GM18507 (cell line): ENCODE measurements around the gene SAPCD2.
"Not testable (repeated sequence)": the region's sequence is repeated elsewhere in the genome, so short reads cannot be mapped to it uniquely, and the experiment has no call there.

Source experiments
- DNase-seq: peaks from one replicate; pipeline ENCODE4 v3.0.0; 2011; ENCODE audit warnings: low read depth; ENCODE audit not compliant: insufficient read length; ENCODE audit errors: extremely low spot score
- FAIRE-seq: peaks from 2 replicates; lab custom pipeline; 2011; peaks lifted over from hg19 to GRCh38; lab: Jason Lieb, UNC

The SAPCD2 gene, protein sequence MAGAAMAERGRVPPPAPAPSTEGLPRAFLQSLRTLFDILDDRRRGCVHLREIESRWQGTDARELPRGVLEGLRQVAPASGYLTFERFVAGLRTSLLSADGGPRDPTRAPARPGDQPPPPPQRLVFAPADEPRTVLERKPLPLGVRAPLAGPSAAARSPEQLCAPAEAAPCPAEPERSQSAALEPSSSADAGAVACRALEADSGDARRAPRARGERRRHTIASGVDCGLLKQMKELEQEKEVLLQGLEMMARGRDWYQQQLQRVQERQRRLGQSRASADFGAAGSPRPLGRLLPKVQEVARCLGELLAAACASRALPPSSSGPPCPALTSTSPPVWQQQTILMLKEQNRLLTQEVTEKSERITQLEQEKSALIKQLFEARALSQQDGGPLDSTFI

GRCh38 chr9:137070201-137070905, at the start of gene SAPCD2:
SAPCD2 (minus strand) TSS chr9:137070557; CDS start chr9:137070460, 97 bp downstream.
- FAIRE-seq = peak; percentile 94
- peak; percentile 82 for DNase-seq

DNA sequence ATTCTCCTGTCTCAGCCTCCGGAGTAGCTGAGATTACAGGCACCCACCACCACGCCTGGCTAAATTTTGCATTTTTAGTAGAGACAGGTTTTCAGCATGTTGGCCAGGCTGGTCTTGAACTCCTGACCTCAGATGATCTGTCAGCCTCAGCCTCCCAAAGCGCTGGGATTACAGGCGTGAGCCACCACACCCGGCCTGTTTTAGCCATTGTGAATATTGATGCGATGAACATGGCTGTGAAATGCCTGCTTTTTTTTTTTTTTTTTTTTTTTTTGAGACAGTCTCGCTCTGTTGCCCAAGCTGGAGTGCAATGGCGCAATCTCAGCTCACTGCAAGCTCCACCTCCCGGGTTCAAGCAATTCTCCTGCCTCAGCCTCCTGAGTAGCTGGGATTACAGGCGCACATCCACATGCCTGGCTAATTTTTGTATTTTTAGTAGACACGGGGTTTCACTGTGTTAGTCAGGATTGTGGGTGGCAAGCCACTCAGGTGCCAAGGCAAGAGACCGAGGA, 47.8 kb upstream of the SAPCD2 start:
- DNase-seq, FAIRE-seq: not testable (repeated sequence)

- FAIRE-seq (no peak), DNase-seq (no peak)
Measured at GRCh38 chr9:137117269-137117731, 46.9 kb upstream of the SAPCD2 start.

- DNase-seq (no peak), FAIRE-seq (no peak)
Measured at GRCh38 chr9:137116728-137117127, 46.4 kb upstream of the SAPCD2 start.

GRCh38 chr9:137116027-137116507, 45.7 kb upstream of the SAPCD2 start:
- no peak for FAIRE-seq
- DNase-seq = no peak

- DNase-seq (no peak), FAIRE-seq (no peak)
Measured at GRCh38 chr9:137115394-137116026, 45.2 kb upstream of the SAPCD2 start.

GRCh38 chr9:137114613-137115393, 44.4 kb upstream of the SAPCD2 start, which contains the start of gene DPP7:
DPP7 (minus strand) TSS chr9:137114733; CDS start chr9:137114713, 20 bp downstream.
- no peak for FAIRE-seq
- DNase-seq = peak; percentile 84

DNA sequence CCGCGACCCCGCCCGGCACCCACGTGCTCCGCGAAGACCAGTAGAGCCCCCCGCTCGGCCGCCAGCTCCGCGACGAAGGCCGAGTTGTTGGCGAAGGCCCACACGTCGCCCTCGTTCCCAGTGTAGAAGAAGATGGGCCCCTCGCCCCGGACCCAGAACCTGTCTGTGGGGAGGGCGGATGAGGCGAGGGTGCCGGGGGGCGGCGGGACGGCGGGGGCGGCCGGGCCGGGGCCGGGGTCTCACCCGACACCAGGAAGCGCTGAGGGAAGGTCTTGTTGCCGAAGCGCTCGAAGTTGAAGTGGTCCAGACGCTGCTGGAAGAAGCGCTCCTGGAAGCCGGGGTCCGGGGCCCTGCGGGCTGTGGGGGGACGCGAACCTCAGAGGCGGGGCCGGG, 43.9 kb upstream of the SAPCD2 start:
- FAIRE-seq (no peak), DNase-seq (no peak)

DNA sequence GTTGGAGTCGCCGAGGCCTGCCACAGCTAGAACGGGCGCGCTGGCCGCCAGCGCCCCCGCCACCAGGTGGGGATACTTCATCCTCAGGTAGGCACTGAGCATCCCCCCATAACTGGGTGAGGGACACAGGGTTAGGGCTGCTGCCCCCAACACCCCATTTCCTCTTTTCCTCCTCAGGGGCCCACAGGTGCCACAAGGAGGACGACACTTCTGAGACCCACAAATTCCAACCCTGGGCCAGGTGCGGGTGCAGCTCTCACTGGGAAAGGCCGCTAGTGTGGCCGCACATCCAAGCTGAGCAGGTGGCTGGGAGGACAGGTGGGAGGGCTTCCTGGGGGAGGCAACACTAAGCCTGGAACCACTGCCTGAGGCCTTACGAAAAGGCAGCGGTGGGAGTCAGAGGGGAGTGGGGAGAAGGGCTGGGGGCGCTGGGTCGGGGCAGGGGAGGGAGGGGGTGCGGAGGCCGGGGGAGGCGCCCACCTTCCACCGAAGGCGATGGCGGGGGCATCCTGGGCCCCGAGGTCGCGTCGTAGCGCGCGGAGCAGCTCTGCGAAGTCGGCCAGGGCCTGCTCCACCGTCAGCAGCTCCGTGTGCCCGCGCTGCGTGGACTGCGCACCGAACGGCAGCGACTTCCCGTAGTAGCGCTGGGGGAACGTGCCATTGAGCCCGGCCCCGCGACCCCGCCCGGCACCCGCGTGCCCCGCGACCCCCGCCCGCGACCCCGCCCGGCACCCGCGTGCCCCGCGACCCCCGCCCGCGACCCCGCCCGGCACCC, 43.2 kb upstream of the SAPCD2 start:
- DNase-seq = no peak
- FAIRE-seq = no peak

- no peak for DNase-seq
- FAIRE-seq = no peak
Measured at GRCh38 chr9:137112564-137113384, 42.4 kb upstream of the SAPCD2 start.

DNA sequence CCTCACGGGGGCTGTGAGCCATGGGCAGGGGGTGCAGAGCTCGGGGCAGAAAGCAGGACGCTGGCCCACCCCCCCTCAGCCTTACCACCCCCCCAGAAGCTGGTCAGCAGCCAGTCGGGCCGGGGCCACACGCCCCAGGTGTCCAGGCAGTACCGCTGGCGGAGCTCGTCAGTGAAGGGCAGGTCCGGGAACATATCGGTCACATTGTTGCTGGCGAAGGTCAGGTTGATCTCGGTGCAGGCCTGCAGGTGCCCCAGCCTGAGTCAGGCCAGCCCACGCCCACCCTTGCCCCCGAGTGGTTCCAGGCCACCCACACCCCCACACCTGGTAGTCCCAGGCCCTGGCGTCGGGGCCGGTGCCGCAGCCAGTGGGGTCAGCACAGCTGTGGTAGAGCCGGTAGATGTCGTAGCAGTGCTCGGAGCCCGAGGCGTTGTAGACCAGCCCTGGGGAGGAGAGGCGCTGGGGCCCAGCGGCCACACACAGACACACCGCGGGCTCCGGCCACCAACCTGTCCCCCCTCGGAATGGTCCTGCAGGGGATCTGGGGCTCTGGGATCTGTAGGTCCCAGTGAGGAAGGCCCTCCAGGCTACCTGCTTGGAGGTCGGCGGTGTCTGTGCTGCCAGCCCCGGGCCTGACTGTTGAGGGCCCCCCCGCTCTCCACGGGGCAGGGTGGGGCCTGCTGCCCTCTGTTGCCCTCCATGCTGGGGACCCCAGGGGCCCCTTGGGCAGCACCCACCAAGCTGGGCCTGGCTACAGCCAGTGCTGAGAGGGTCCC, 41.6 kb upstream of the SAPCD2 start:
- no peak for FAIRE-seq

GRCh38 chr9:137110911-137111787, 40.8 kb upstream of the SAPCD2 start:
- DNase-seq = no peak
- FAIRE-seq = no peak

More for the DNA sequence above, 41.6 kb upstream of the SAPCD2 start:
- no peak for DNase-seq

DNA sequence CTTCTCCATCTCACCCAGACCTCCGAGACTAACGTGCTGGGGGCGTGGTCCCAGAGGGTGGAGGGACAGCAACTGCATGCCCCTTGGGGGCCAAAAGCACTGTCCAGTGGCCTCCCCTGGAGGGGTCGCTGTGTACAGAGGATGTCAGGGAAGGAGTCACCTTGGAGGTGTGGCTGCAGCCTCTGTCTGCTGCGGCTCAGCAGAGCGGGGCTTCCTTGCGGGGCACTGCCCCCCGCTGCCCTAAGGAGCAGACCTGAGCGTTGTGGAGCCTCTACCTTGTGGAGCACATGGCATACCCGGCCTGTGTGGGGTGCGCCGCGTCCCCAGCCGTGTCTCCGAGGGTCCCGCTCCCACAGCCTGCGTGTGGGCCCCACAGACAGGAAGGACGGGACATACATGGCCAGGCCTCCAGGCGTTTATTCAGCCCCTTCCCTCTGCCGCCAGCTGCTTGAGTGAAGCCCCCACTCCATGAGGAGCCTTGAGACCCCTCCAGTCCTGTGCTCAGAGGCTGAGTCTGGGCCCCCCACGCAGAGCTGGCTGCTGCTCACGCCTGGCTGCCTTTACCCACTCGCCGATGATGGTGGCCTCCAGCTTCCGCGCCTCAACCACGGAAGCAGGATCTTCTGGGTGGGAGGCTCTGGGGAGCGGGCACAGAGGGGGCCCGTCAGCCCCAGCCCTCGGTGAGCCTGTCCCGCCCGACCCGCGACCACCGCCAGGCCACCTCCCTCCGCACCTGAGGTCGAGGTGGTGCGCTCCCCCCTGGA, 40.0 kb upstream of the SAPCD2 start:
- DNase-seq (no peak), FAIRE-seq (no peak)

DNA sequence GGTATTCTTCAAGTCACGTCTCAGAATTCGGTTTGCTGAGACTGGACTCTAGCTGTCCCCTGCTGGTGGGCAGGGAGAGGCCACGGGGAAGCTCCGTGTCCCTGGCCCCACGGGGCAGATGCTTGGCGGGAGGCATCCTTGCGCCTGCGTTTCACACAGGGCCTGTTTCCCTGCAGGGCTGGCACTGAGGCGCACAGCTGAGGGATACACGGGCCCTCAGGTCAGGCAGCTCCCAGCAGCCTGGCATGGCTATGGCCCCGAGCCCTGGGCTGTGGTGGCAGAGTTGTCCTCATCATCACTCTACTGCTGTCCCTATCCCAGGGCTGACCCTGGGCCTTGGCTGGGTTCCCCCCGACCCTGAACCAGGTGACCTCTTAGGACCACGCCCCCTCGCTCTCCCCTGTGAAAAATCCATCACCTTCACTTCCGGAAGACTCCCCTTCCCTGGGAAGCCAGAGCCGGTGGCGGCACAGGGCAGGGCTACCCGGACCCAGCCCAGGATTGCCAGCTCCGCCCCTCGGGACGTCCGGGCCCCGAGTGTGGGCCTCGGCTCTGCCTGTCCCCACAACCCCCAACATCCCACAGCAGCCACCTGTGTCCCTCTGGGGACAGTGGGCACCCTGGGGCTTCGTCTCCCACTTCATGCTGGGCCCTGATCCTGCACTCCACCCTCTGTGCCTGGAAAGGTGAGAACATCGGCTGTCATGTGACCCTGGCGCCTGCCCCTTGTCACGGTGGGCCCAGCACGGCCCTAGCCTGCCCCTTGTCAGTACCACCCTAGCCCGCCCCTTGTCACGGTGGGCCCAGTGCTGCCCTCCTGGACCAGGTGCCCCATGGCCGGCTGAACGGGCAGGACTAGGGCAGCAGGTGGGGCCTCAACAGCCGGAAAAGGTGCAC, 39.1 kb upstream of the SAPCD2 start:
- DNase-seq (no peak), FAIRE-seq (no peak)
